HG03342 (cell line): ENCODE measurements around the gene DIS3L2.
"Not testable (repeated sequence)": the region's sequence is repeated elsewhere in the genome, so short reads cannot be mapped to it uniquely, and the experiment has no call there.

Experiments
- ATAC-seq: cut with Tn5 transposase; IDR thresholded peaks from one replicate; pipeline ENCODE4 v1.9.1; 2021; ENCODE audit warnings: mild to moderate bottlenecking, moderate library complexity; ENCODE audit not compliant: unreplicated experiment

The DIS3L2 gene

DNA sequence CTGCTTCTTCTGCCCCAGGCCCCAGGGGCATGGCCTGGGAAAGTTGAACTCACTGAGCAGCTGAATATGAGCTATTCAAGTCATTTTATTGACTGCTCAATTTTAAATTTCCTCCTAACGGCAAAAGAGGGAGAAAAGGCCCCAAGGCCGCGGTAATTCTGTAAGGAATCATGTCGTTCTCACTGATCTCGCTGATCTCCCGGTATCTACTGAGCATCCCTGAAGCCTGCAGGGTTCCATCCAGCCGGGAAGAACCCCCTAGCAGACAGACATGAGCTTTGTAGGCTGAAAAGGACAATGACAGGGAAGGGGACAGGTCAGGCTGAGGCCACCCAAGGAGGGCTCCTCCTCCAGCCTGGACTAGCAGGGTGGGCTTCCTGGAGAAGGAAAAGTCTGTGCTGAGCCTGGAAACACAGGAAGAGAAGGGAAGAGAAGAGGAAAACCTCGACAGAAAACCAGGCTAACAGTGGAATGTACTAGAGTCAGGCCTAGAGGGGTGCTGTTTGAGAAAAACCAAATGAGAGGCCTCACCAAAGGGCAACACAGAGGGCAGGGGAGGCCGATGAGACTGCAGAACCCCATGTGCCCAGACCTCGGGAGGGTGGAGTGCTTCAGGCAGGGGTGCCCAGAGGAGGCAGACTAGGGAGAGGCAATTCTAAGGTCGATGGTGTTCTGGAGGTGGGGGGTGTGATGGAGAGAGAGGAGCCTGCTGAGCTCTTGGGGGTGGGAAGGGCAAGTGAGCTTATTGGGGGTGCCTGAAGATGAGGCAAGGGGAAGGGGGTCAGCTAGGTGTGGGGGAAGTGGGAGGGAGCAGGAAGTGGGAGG, 32.4 kb upstream of the DIS3L2 start:
- no peak for ATAC-seq

DNA sequence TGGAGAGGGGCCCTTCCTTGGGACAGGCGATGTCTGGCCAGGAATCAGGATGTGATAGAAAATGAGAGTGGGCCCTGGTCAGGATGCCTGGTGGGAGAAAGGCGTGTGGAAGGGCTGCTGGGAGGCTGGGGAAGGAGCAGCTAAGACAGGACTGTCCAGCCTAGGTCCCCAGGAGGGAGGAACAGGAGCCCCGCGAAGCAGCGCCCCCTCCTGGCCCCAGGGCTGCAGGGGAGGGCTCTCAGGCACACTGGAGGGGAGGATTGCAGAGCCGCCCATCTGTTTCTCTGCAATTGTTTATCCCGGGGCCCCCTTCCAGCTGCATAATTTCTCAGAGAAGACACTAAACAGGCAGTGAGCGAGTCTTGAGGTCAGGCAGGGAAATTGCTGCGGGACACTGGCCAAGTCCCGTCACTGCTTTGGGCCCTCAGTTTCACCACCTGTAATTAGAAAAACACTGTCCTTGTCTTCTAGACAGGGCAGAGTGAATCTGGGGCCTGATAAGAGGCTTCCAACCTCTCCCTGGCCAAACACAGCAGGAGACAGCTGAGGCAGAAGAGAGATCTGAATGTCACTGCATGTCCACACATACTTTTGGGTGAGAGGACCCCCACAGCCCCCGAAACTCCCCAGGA, 31.4 kb upstream of the DIS3L2 start:
- ATAC-seq: no peak

DNA sequence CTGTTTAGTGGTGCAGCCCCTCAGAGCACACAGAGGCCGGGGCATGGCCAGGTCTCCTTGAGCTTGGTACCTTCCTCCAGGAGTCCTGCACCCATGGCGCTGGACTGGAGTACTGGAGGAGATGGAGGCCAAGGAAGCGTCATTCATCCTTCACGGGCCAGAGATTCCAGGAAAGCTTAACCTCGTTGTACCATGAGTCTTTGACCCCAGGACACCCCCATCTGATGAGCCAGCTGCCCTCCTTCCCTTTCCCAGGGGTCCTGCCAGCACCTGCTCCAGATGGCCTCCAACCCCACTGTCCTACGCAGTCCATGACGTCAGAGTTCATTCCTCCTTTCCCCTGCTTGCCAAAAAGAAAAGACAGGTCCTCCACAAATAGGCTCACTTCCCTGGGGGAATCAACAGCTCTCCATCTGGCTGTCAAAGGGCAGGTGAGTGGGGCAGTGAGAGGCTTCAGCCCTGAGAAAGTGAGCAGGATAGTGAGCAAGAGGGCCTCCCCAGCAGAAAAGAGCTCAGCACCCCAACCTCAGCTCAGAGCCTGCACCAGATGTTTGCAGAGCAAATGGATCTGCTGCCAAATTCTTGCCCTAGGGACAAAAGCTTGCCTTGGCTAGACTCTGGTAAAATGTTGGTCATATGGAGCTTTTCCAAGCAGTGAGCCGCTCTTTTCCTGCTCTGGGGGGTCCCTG, 30.8 kb upstream of the DIS3L2 start:
- ATAC-seq: no peak

DNA sequence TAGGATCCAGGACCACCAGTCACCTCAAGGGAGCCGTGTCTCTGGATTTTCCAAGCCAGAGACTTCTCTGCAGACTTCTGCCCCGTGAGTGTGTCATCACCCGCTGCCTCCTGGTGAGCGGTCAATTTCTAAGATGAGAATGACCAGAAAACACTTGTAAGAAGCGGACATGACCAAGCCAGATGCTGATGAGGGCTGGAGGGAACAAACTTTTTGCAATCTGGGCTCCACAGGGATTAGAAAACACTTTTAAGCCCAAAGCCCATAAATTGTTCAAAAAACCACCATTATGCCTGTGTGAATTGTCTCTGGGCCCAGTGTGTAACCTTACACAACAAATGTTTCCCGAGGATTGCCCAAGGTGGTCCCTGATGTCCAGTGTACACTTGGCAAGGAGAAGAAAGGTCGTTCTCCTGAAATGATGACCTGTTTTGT, 30.0 kb upstream of the DIS3L2 start:
- ATAC-seq: no peak

- ATAC-seq: no peak
Observed at GRCh38 chr2:231932711-231932970, 28.9 kb upstream of the DIS3L2 start.

GRCh38 chr2:231932985-231933915, 28.3 kb upstream of the DIS3L2 start:
- ATAC-seq: no peak

DNA sequence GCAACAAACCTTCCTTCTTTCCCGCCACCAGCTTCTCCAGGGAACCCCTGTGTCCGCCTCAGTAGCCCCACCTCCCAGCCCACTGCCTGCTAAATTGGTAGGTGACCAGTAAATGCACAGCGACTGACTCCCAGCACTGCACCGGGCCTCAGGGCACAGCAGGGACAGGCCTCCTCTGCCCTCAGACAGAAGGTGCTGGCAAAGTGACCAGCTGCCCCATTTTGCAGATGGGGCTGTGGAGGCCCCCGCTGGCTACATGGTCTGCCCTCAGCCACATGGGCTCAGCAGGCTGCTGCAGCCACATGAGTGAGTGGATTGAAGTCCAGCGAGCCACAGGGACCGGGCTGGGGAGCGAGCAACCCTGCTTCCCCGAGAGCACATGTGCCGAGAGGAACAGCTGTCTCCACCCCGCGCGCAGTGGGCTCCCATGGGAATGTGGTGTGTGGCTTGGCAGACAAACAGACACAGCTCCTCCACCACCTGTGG, 27.6 kb upstream of the DIS3L2 start:
- no peak for ATAC-seq

- no peak for ATAC-seq
Observed at GRCh38 chr2:231934441-231935206, 26.9 kb upstream of the DIS3L2 start.

- no peak for ATAC-seq
Observed at GRCh38 chr2:231935207-231935524, 26.3 kb upstream of the DIS3L2 start.

DNA sequence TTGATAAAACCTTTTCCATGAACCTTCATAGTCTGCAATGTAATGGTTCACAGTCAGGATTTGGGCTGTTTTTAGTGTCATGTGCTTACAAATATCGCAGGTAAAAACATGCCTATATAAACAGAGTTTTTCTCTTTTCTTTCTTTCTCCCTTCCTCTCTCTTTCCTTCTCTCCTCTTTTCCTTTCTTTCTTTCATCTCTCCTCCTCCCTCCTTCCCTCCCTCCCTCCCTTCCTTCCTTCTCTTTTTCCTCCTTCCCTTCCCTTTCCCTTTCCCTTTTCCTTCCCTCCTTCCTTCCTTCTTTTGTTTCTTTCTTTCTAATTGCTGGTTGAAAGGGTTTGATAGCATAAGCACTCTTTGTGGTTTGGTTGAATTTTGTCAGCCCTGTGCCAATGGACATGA, 25.7 kb upstream of the DIS3L2 start:
- no peak for ATAC-seq

DNA sequence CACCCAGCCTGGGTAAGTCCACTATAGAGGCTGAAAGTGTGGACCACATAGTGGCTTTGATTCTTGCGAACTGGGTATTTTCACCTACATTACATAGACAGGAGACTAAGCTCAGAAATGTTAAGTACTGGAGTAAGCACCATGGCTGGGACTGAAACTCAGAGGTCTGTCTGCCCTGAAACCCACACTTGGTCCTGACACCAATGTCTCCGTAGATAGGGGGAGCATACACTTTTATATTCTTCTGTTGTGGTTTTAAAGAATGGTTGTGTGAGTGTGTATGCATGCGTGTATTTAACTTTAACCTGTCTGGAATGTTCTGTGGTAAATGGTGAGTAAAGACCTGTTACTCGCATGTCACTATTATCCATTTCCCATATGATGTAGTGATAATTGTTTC, 25.0 kb upstream of the DIS3L2 start:
- no peak for ATAC-seq

DNA sequence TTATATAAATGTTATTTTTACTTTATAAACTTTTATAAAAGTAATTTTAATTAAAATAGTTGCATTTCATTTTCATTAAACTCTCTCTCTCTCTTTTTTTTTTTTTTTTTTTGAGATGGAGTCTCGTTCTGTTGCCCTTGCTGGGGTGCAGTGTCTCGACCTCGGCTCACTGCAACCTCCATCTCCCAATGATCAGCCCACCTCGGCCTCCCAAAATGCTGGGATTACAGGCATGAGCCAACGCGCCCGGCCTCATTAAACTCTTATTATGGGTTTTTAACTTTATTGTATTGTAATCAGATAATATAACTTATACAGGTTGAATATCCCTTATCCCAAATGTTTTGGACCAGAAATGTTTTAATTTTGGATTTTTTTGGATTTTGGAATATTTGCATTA, 24.5 kb upstream of the DIS3L2 start:
- no peak for ATAC-seq

DNA sequence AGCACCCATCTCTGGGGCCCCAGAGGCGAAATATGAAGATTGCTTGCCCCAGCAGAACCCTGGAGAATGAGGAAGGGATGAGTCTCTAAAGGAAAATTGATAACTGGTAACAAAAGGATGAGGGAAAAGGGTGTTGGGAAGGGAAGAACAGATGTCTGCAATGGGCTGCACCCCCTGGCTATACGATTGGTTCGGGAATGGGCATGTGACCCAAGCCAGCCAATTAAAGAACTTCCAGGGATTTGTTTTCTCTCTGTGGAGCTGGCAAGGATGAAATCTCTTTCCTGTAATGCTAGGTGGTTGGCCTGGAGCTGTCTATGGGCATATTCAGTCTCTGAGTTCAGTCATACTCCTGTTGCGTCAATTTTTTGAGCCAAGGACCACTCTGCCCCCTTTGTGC, 22.5 kb upstream of the DIS3L2 start:
- no peak for ATAC-seq

- ATAC-seq: no peak
Observed at GRCh38 chr2:231940795-231941194, 20.7 kb upstream of the DIS3L2 start.

GRCh38 chr2:231941673-231942072, 19.8 kb upstream of the DIS3L2 start:
- no peak for ATAC-seq

GRCh38 chr2:231942180-231942579, 19.3 kb upstream of the DIS3L2 start:
- no peak for ATAC-seq

DNA sequence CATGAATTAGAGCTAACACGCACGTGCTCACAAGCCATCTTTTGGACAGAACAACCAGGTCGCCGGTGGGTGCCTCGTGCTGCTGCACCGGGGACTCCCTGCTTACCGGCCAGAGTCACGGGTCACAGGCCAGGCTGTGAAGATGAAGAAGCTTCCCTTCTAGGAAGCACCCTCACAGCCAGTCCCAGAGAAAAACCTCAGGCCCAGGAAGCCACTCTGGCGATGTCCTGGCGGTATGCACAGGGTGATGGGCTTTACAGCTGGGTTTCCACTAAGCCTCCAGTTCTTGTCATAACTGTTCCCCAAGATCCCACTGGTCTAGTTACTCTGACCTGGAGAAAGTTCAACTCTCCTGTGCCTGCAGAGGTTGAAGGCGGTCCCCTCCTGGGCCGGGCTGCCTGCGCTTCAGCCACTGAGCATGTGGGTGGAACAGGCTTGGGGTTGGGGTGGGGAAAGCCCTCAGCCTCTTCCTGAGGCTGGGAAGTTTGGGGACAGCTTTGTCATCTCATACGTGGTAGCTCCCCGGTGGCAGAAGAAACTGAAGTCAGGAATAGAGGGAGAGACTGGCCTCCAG, 15.2 kb upstream of the DIS3L2 start:
- no peak for ATAC-seq

- not testable (repeated sequence) for ATAC-seq
Observed at GRCh38 chr2:231947112-231947511, 14.4 kb upstream of the DIS3L2 start.

- ATAC-seq: no peak
Observed at GRCh38 chr2:231947694-231948093, 13.8 kb upstream of the DIS3L2 start.

GRCh38 chr2:231951452-231952035, 10.0 kb upstream of the DIS3L2 start:
- no peak for ATAC-seq
